SK-N-SH (cell line): ENCODE results near the gene OLFML1. TPM values are rescaled to one million over a fixed set of nuclear protein-coding genes. Genes with fewer than 3 reads are reported as not detected.
A peak's percentile ranks its signal among the peaks of the same experiment; 100 is the strongest.

Source experiments
- CTCF ChIA-PET: fragments of 300-600, 350-600 bp; formaldehyde crosslinking; extraction: SDS; loops from one replicate; lab custom pipeline; 2021; lab: Yijun Ruan, JAX
- POLR2A ChIA-PET: fragments of 350-600 bp; sonication (Branson Sonifier 250); formaldehyde crosslinking; extraction: SDS; loops from one replicate; lab custom pipeline; 2020; ENCODE audit warnings: antibody characterized with exemption, inconsistent platforms; lab: Yijun Ruan, JAX
- DNase-seq: peaks from one replicate; pipeline ENCODE4 v3.0.0; 2012
- H2AFZ ChIP-seq: fragments of 200-600 bp; sonication (generic); 2 replicates; pipeline ENCODE4 v1.8.1; 2016; ENCODE audit warnings: antibody characterized with exemption, mild to moderate bottlenecking, low read depth
- H3F3A ChIP-seq: fragments of 200-600 bp; sonication (generic); replicated peaks from 2 replicates; pipeline ENCODE3; 2016; ENCODE audit warnings: antibody characterized with exemption, mild to moderate bottlenecking; ENCODE audit not compliant: insufficient read depth
- H3K27ac ChIP-seq, 2 experiments: fragments of 200-500 bp in 1 of 2; fragments of 200-600 bp in 1 of 2; sonication (Bioruptor generic) in 1 of 2; sonication (generic), shearing (Covaris generic) in 1 of 2; 2 replicates each; pipeline versions ENCODE4 v1.5.1 to v1.6.1; 2014 to 2016; ENCODE audit warnings: low read depth in 2 of 2, inconsistent platforms in 1 of 2, low read length in 1 of 2, mild to moderate bottlenecking in 1 of 2, mixed read lengths in 1 of 2
- H3K27me3 ChIP-seq: fragments of 200-600 bp; sonication (generic), shearing (Covaris generic); 2 replicates; pipeline ENCODE4 v1.6.1; 2016; ENCODE audit warnings: mixed run types; ENCODE audit not compliant: insufficient read depth
- H3K36me3 ChIP-seq, 2 experiments: fragments of 200-500 bp in 1 of 2; fragments of 200-600 bp in 1 of 2; sonication (Bioruptor generic) in 1 of 2; sonication (generic) in 1 of 2; replicated peaks in 1 of 2; 2 replicates each; pipeline versions ENCODE3 to v1.5.1; 2014 to 2016; ENCODE audit warnings: low read length in 1 of 2, mild to moderate bottlenecking in 1 of 2; ENCODE audit not compliant: insufficient read depth in 2 of 2, control insufficient read depth in 1 of 2
- H3K4me1 ChIP-seq, 2 experiments: fragments of 200-500 bp in 1 of 2; fragments of 200-600 bp in 1 of 2; sonication (Bioruptor generic) in 1 of 2; sonication (generic), shearing (Covaris generic) in 1 of 2; 2 replicates each; pipeline versions ENCODE4 v1.5.1 to v1.6.1; 2014 to 2016; ENCODE audit warnings: low read depth in 1 of 2, low read length in 1 of 2, mixed run types in 1 of 2; ENCODE audit not compliant: insufficient read depth in 2 of 2, control insufficient read depth in 1 of 2
- H3K4me2 ChIP-seq: fragments of 200-600 bp; sonication (generic), shearing (Covaris generic); 2 replicates; pipeline ENCODE4 v1.6.1; 2017; ENCODE audit warnings: mixed run types
- H3K4me3 ChIP-seq, 2 experiments: fragments of 200-500 bp in 1 of 2; fragments of 200-600 bp in 1 of 2; sonication (Bioruptor generic) in 1 of 2; sonication (generic), shearing (Covaris generic) in 1 of 2; 2 replicates each; pipeline versions ENCODE4 v1.5.1 to v1.8.1; 2014 to 2016; ENCODE audit warnings: low read depth in 2 of 2, inconsistent platforms in 1 of 2, low read length in 1 of 2, mild to moderate bottlenecking in 1 of 2, mixed read lengths in 1 of 2, moderate library complexity in 1 of 2
- H3K79me2 ChIP-seq: fragments of 200-600 bp; sonication (generic); 2 replicates; pipeline ENCODE4 v1.8.1; 2017; ENCODE audit warnings: mild to moderate bottlenecking; ENCODE audit not compliant: insufficient read depth
- H3K9ac ChIP-seq: fragments of 200-600 bp; sonication (generic); 2 replicates; pipeline ENCODE4 v1.6.1; 2017; ENCODE audit warnings: mixed run types
- H3K9me2 ChIP-seq: fragments of 200-600 bp; sonication (generic); 2 replicates; pipeline ENCODE4 v1.6.1; 2017; ENCODE audit warnings: mixed run types
- H3K9me3 ChIP-seq: fragments of 200-600 bp; sonication (generic); 2 replicates; pipeline ENCODE4 v1.6.1; 2017; ENCODE audit warnings: mixed run types, mild to moderate bottlenecking, moderate library complexity
- H4K20me1 ChIP-seq: fragments of 200-600 bp; sonication (generic); 2 replicates; pipeline ENCODE4 v1.6.1; 2017; ENCODE audit warnings: mild to moderate bottlenecking, mixed run types; ENCODE audit not compliant: insufficient read depth
- CHD2 ChIP-seq: fragments of 150-350 bp; IDR thresholded peaks from 2 replicates; pipeline ENCODE4 v1.6.1; 2018; ENCODE audit warnings: low read length; ENCODE audit not compliant: partially characterized antibody
- GABPA ChIP-seq: IDR thresholded peaks from 2 replicates; pipeline ENCODE4 v1.4.0; 2012; ENCODE audit warnings: low read depth, mild to moderate bottlenecking
- IRF3 ChIP-seq: fragments of 150-350 bp; IDR thresholded peaks from 2 replicates; pipeline ENCODE4 v1.6.1; 2016; ENCODE audit warnings: mild to moderate bottlenecking, low read depth, low read length
- PBX3 ChIP-seq: IDR thresholded peaks from 2 replicates; pipeline ENCODE4; 2012
- RAD21 ChIP-seq: IDR thresholded peaks from 2 replicates; pipeline ENCODE4 v1.6.1; 2012; ENCODE audit warnings: mild to moderate bottlenecking, low read length
- RFX5 ChIP-seq: IDR thresholded peaks from 2 replicates; pipeline ENCODE4 v1.6.1; 2012; ENCODE audit warnings: mild to moderate bottlenecking, improper control_type of control experiment, low read length
- SIN3A ChIP-seq: IDR thresholded peaks from 2 replicates; pipeline ENCODE4 v1.6.1; 2012; ENCODE audit warnings: low read depth, mild to moderate bottlenecking, low read length, moderate library complexity, borderline replicate concordance
- TEAD4 ChIP-seq: IDR thresholded peaks from 2 replicates; pipeline ENCODE4 v1.4.0; 2012; ENCODE audit warnings: mild to moderate bottlenecking, borderline replicate concordance; ENCODE audit not compliant: insufficient read depth
- USF2 ChIP-seq: fragments of 150-350 bp; IDR thresholded peaks from 2 replicates; pipeline ENCODE4 v1.6.1; 2017; ENCODE audit warnings: antibody characterized with exemption, low read length, low read depth, borderline replicate concordance
- WGBS: methylation state at CpG from one replicate; pipeline ENCODE4 v1.1.6; 2017; ENCODE audit warnings: low lambda C conversion rate; 5-methylcytosine and 5-hydroxymethylcytosine counted together
- polyA plus RNA-seq, 3 experiments: library from polyadenylated mRNA; depleted of rRNA; stranded (reverse); fragments of >200 nt; gene quantifications; 2 replicates each; pipeline ENCODE4 v1.2.3, GENCODE V29; 2012

The OLFML1 gene
- polyA plus RNA-seq, 1 of the 3 experiments (the other 2 are of a cell fraction), result not detected

DNA sequence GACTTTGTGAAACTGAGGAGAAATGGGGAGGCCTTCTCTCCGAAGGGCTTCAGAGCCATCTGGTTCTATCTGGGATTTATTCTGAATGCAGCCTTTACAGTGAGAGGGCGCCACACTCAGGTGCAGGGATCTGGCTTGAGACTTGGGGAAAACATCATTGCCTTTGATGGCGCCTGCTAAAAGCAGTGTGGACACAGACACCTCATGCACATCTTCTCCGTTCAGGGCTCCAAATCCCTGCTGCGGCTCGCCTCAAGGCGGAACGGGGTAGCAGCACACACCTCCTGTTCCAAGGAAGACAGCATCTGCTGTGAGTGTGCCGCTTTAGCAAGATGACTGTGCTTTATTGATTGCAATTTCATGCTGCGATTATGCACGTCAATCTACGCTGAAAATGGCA lies 37.1 kb upstream of the OLFML1 start:
- no peaks in the 10 kb centered on the region; a peak in 1 of 4 replicates for H3K4me1 ChIP-seq
- H3K9me3 ChIP-seq, result no peaks in the 10 kb centered on the region
- H3K27me3 ChIP-seq, result no peaks in the 10 kb centered on the region
- H3K4me3 ChIP-seq, result no peak overlapping the region
- H4K20me1 ChIP-seq, result no peaks in the 10 kb centered on the region
- H3K36me3 ChIP-seq, result no peaks in the 10 kb centered on the region
- no peaks in the 10 kb centered on the region for H3K9me2 ChIP-seq
- H2AFZ ChIP-seq, result no peak overlapping the region
- POLR2A ChIA-PET, result no interaction called here
- TF ChIP-seq RAD21 (0 out of 2 replicates have a peak, but pooled peaks have one; percentile 28), CHD2 (no peak)
- WGBS, result 82% methylated on average over 7 of the region's 12 CpGs
- no peaks in the 10 kb centered on the region for H3K79me2 ChIP-seq
- CTCF ChIA-PET, result interaction anchor here (1.3 to 3.1 kb wide), 5 partner anchors 8 to 352 kb away, joined by 3 to 12 read pairs (median 3); no protein-coding TSS in a partner anchor
- no peak overlapping the region for H3K9ac ChIP-seq
- H3K4me2 ChIP-seq, result no peak overlapping the region
- H3F3A ChIP-seq, result no peaks in the 10 kb centered on the region
- H3K27ac ChIP-seq, result no peak overlapping the region
- DNase-seq, result no peak

DNA sequence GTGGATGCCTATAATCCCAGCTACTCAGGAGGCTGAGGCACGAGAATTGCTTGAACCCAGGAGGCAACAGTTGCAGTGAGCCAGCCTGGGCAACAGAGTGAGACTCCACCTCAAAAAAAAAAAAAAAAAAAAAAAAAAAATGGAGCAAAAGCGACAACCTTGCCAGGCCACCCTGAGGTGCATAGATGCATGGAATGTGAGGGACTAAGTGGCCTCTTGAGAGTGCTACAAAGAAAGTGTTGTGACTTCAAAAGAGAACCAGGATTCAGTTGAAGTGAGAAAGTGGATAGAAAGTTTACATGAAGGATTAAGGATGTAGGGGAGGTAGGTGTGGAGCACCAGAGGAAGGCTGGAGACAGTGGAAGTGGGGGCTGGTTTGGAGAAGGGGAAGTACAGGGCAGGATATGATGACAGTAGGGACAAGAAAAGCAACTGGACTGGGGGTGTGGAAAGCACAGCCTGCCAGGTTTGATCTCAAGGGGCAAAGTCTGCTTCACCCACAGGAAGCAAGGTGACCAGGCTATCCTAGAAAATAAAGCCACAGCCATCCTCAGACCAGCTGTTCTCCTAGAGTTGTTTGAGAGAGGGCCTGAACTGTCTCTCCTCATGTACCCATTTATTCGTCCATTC lies 36.0 kb upstream of the OLFML1 start:
- Histone ChIP-seq H3F3A (no peaks in the 10 kb centered on the region), H3K79me2 (no peaks in the 10 kb centered on the region), H3K9ac (no peak overlapping the region), H4K20me1 (no peaks in the 10 kb centered on the region), H3K27ac (no peak overlapping the region), H2AFZ (no peak overlapping the region), H3K4me1 (no peaks in the 10 kb centered on the region; a peak in 1 of 4 replicates), H3K4me2 (no peak overlapping the region), H3K9me3 (no peaks in the 10 kb centered on the region), H3K9me2 (no peaks in the 10 kb centered on the region), H3K27me3 (no peaks in the 10 kb centered on the region), H3K36me3 (no peaks in the 10 kb centered on the region), H3K4me3 (no peak overlapping the region)
- TF ChIP-seq PBX3 (no peak), RFX5 (no peak), SIN3A (no peak), TEAD4 (no peak), IRF3 (no peak), USF2 (no peak), RAD21 (no peak), GABPA (no peak)
- ChIA-PET CTCF (interaction anchor here (1.4 to 1.6 kb wide), 2 partner anchors 10 to 351 kb away, joined by 3 to 4 read pairs; no protein-coding TSS in a partner anchor), POLR2A (no interaction called here)
- WGBS, result 52% methylated on average over 3 of the region's 3 CpGs
- DNase-seq, result no peak
